ENCODE results near the gene KRTAP20-2. TPM values are rescaled to one million over a fixed set of nuclear protein-coding genes. Genes with fewer than 3 reads are reported as not detected.

The KRTAP20-2 gene
- polyA plus RNA-seq, 1 donor from 2014 or later = not detected

DNA sequence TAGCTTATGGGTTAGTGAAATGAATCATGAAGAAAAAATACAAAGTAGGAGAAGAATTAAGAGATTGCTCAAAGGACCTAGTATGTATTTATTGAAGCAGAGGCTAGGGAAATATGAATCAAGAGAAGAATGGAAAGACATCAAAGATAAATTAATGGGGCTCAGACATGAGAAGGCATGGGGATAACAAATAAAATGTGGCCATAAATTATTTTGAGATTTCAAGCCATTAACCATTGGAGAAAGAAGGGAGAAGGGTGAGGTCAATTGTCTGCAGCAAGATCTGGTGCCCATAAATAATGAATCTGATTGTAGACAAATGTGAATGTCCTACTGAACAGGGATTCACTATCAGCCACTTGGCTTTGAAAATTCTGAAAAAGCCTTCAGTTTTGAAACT, 17.9 kb downstream of the KRTAP20-2 start:
- Histone ChIP-seq H4K20me1 (ENCODE audit: insufficient read depth) (no peaks in the 10 kb centered on the region), H3K9me3 (ENCODE audit: low read length) (no peaks in the 10 kb centered on the region), H3K4me3 (ENCODE audit: low read length) (no peak overlapping the region), H3K4me2 (ENCODE audit: low read length) (no peak overlapping the region), H3K79me2 (replicated peaks; ENCODE audit: insufficient read depth, low read length) (no peaks in the 10 kb centered on the region), H3K27ac (ENCODE audit: low read length) (no peak overlapping the region), H3K9ac (ENCODE audit: low read length) (no peak overlapping the region), H3K9me2 (ENCODE audit: insufficient read depth, low read length) (no peaks in the 10 kb centered on the region), H2AFZ (ENCODE audit: low read depth, low read length) (no peak overlapping the region), H3K36me3 (ENCODE audit: insufficient read depth, low read length) (no peaks in the 10 kb centered on the region), H3F3A (ENCODE audit: insufficient read depth, low read length, poor library complexity, severe bottlenecking) (no peaks in the 10 kb centered on the region), H3K27me3 (ENCODE audit: insufficient read depth, low read depth, low read length) (no peaks in the 10 kb centered on the region)
- TF ChIP-seq EP300 (conservative IDR thresholded peaks at IDR 0.05; ENCODE audit: poor library complexity, severe bottlenecking) = no peak
- no peak for TF ChIP-seq RAD21 (conservative IDR thresholded peaks at IDR 0.05)
- TF ChIP-seq POLR2AphosphoS5 (IDR thresholded peaks at IDR 0.05) = no peak
- TF ChIP-seq MXI1 (conservative IDR thresholded peaks at IDR 0.05; ENCODE audit: poor library complexity, severe bottlenecking) = no peak
- no peak for TF ChIP-seq SMC3 (conservative IDR thresholded peaks at IDR 0.05; ENCODE audit: poor library complexity)
- TF ChIP-seq TAF1 (IDR thresholded peaks at IDR 0.05; ENCODE audit: low read depth) = no peak
- TF ChIP-seq CTCF (IDR thresholded peaks at IDR 0.05; ENCODE audit: poor library complexity, severe bottlenecking) = no peak
- TF ChIP-seq EZH2 (IDR thresholded peaks at IDR 0.05; ENCODE audit: borderline replicate concordance, insufficient read depth, low read length, poor library complexity, severe bottlenecking) = no peak
- no peak for TF ChIP-seq REST (IDR thresholded peaks at IDR 0.05; ENCODE audit: borderline replicate concordance)

DNA sequence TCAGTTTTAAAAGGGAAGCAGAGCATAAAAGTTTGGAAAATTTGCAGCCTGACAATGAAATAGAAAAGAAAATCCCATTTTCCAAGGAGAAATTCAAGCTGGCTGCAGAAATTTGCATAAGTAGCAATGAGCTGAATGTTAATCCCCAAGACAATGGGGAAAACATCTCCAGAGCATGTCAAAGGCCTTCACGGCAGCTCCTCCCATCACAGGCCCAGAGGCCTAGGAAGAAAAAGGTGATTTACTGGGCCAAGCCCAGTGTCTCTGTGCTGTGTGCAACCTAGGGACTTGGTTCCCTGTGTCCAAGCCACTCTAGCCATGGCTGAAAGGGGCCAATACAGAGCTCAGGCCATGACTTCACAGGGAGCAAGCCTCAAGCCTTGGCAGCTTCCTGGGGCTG, 33.8 kb downstream of the KRTAP20-2 start:
- Histone ChIP-seq H3F3A (ENCODE audit: insufficient read depth, low read length, poor library complexity, severe bottlenecking) (no peaks in the 10 kb centered on the region), H3K9me2 (ENCODE audit: insufficient read depth, low read length) (no peaks in the 10 kb centered on the region), H3K9me3 (ENCODE audit: low read length) (no peaks in the 10 kb centered on the region), H3K79me2 (replicated peaks; ENCODE audit: insufficient read depth, low read length) (no peaks in the 10 kb centered on the region), H4K20me1 (ENCODE audit: insufficient read depth) (no peaks in the 10 kb centered on the region), H3K27ac (ENCODE audit: low read length) (no peak overlapping the region), H3K36me3 (ENCODE audit: insufficient read depth, low read length) (no peaks in the 10 kb centered on the region), H3K9ac (ENCODE audit: low read length) (no peak overlapping the region), H3K4me3 (ENCODE audit: low read length) (no peak overlapping the region), H2AFZ (ENCODE audit: low read depth, low read length) (no peak overlapping the region), H3K4me2 (ENCODE audit: low read length) (no peak overlapping the region), H3K27me3 (ENCODE audit: insufficient read depth, low read depth, low read length) (no peaks in the 10 kb centered on the region)
- TF ChIP-seq EP300 (conservative IDR thresholded peaks at IDR 0.05; ENCODE audit: poor library complexity, severe bottlenecking) = no peak
- no peak for TF ChIP-seq RAD21 (conservative IDR thresholded peaks at IDR 0.05)
- no peak for TF ChIP-seq CTCF (IDR thresholded peaks at IDR 0.05; ENCODE audit: poor library complexity, severe bottlenecking)
- no peak for TF ChIP-seq TAF1 (IDR thresholded peaks at IDR 0.05; ENCODE audit: low read depth)
- TF ChIP-seq SMC3 (conservative IDR thresholded peaks at IDR 0.05; ENCODE audit: poor library complexity) = no peak
- no peak for TF ChIP-seq REST (IDR thresholded peaks at IDR 0.05; ENCODE audit: borderline replicate concordance)
- no peak for TF ChIP-seq POLR2AphosphoS5 (IDR thresholded peaks at IDR 0.05)
- no peak for TF ChIP-seq EZH2 (IDR thresholded peaks at IDR 0.05; ENCODE audit: borderline replicate concordance, insufficient read depth, low read length, poor library complexity, severe bottlenecking)
- no peak for TF ChIP-seq MXI1 (conservative IDR thresholded peaks at IDR 0.05; ENCODE audit: poor library complexity, severe bottlenecking)
